ENCODE data around the gene EPN1.

DNA sequence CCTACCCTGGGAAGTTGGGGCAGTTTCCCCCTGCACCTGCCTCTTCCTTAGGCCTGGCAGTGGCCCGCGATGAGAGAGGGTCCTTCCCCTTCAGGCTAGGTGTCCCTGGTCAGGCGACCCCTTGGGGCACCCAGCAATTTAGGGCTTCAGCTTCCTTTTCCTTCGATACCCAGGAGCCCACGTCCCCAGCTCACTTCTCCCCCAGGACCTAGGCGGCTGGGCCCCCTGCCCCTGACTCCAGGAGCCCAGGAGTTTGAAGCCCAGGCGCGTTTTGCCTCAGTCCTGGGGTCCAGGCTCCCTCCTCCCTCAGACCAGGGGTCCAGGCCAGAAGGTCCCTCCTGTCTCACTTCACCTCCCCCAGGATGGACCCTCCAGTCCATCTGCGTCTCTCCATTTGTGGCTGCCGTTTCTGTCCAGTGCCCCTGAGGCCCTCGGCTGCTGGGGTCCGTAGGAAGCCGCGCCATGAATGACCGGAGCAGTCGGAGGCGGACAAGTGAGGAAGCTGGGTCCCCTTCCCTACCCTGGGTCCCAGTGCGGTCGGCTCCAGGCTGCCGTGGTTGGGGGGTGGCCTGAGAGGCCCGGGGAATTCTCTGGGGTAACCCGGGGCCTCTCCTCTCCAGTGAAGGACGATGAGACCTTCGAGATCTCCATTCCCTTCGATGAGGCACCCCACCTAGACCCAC, 26.3 kb upstream of the EPN1 start:
- TF ChIP-seq POLR2AphosphoS5 (IDR thresholded peaks at IDR 0.05) (no peak), CTCF (IDR thresholded peaks at IDR 0.05) (no peak)

All from stomach (tissue), 4 donors.